ENCODE data around the gene CTTNBP2. TPM values are rescaled to one million over a fixed set of nuclear protein-coding genes. Genes with fewer than 3 reads are reported as not detected.

The CTTNBP2 gene
- total RNA-seq, 3 donors from 2014 or later (not counting 1 experiment from before 2014, with no cell fraction given), result 0.10 TPM; not detected in 2

DNA sequence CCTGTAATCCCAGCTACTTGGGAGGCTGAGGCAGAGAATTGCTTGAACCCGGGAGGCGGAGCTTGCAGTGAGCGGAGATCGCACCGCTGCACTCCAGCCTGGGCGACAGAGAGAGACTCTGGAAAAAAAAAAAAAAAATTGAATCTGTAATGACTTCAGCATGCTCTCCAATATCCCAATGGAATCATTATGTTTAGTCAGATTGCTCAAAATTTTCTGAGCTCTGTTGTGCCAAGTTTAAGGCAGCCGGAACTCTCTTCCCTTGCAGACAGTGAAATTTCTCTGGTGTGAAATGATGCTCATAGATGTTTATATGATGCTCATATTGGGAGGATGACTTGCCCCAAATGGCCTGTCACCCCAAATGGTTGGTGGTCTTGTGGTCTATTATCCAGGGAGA lies 180.9 kb downstream of the CTTNBP2 start:
- Mint-ChIP-seq H3K4me1 (no peaks in the 10 kb centered on the region), H3K27ac (no peak overlapping the region), H3K9me3 (peaks cover 12 to 22% of the 10 kb centered on the region in 2 donors), H3K27me3 (ENCODE audit: low read depth in 2 of 2) (no peaks in the 10 kb centered on the region), H3K36me3 (no peaks in the 10 kb centered on the region), H3K4me3 (no peak overlapping the region)
- no peak overlapping the region for H3K27ac ChIP-seq (ENCODE audit: low read length)
- H3K27me3 ChIP-seq (ENCODE audit: control insufficient read depth, insufficient read depth, low read length), result no peaks in the 10 kb centered on the region
- H3K4me1 ChIP-seq (ENCODE audit: control insufficient read depth, insufficient read depth, low read length), result no peaks in the 10 kb centered on the region
- intact Hi-C loops (cut with micrococcal nuclease), result no loop called here
- WGBS (ENCODE audit: insufficient coverage), result 90% methylated on average over 7 of the region's 7 CpGs
- DNase-seq (no peak), ATAC-seq (no peak)
- no peaks in the 10 kb centered on the region for H3K9me3 ChIP-seq (ENCODE audit: control insufficient read depth, insufficient read depth, low read length)
- TF ChIP-seq, protein P1, sequence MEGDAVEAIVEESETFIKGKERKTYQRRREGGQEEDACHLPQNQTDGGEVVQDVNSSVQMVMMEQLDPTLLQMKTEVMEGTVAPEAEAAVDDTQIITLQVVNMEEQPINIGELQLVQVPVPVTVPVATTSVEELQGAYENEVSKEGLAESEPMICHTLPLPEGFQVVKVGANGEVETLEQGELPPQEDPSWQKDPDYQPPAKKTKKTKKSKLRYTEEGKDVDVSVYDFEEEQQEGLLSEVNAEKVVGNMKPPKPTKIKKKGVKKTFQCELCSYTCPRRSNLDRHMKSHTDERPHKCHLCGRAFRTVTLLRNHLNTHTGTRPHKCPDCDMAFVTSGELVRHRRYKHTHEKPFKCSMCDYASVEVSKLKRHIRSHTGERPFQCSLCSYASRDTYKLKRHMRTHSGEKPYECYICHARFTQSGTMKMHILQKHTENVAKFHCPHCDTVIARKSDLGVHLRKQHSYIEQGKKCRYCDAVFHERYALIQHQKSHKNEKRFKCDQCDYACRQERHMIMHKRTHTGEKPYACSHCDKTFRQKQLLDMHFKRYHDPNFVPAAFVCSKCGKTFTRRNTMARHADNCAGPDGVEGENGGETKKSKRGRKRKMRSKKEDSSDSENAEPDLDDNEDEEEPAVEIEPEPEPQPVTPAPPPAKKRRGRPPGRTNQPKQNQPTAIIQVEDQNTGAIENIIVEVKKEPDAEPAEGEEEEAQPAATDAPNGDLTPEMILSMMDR (IDR thresholded peaks at IDR 0.05), result no peak
- no peak overlapping the region for H3K4me3 ChIP-seq (ENCODE audit: low read length)
- no peaks in the 10 kb centered on the region for H3K36me3 ChIP-seq (ENCODE audit: control insufficient read depth, insufficient read depth, low read length)

DNA sequence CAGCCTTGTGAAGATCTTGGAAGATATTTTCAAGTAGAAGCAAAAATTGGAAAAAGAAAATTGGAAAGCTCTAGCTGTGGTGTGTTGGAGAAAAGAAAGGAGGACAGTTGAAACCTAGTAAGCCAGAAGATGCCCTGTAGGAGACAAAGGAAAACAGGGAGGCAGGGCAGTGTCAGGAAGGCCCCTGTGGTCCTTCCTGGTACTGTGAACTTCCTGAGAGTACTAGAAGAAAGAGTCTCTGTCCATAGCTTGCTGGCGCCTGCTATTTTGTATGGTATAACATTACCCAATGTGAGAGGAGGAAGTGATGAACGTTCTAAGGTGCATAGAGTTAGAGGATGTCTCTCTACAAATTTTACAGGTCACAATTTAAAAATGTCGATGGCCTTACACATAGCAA lies 183.1 kb downstream of the CTTNBP2 start:
- peaks cover 11 to 21% of the 10 kb centered on the region in 2 donors for H3K9me3 Mint-ChIP-seq
- H3K27me3 Mint-ChIP-seq (ENCODE audit: low read depth in 2 of 2), result no peaks in the 10 kb centered on the region
- TF ChIP-seq, protein P1 (IDR thresholded peaks at IDR 0.05), result no peak
- Histone ChIP-seq H3K36me3 (ENCODE audit: control insufficient read depth, insufficient read depth, low read length) (no peaks in the 10 kb centered on the region), H3K9me3 (ENCODE audit: control insufficient read depth, insufficient read depth, low read length) (no peaks in the 10 kb centered on the region), H3K27me3 (ENCODE audit: control insufficient read depth, insufficient read depth, low read length) (no peaks in the 10 kb centered on the region), H3K4me3 (ENCODE audit: low read length) (no peak overlapping the region), H3K27ac (ENCODE audit: low read length) (no peak overlapping the region), H3K4me1 (ENCODE audit: control insufficient read depth, insufficient read depth, low read length) (no peaks in the 10 kb centered on the region)
- H3K27ac Mint-ChIP-seq, result no peak overlapping the region
- 100% methylated on average over 1 of the region's 3 CpGs for WGBS (ENCODE audit: insufficient coverage)
- intact Hi-C loops (cut with micrococcal nuclease), result no loop called here
- no peaks in the 10 kb centered on the region for H3K4me1 Mint-ChIP-seq
- no peaks in the 10 kb centered on the region for H3K36me3 Mint-ChIP-seq
- no peak for DNase-seq
- ATAC-seq, result no peak
- H3K4me3 Mint-ChIP-seq, result no peak overlapping the region

DNA sequence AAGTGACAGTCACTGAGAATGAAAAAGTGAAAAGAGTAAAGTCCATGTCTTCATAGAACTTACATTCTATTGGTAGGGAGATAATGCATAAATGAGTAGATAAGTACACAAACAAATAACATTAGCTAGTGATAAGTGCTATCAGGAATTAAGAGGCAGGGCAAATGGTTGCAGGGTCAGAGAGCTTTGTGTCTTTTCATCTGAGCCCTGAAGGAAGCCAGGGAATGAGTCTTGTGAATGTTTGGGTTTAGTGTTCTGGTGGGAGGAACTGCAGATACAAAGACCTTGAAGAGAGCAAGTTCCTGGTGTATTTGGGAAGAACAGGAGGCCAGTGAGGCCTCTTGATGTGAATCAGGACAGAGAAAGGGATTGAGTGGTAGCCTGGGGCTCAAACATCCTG lies 183.8 kb downstream of the CTTNBP2 start:
- Histone ChIP-seq H3K27ac (ENCODE audit: low read length) (no peak overlapping the region), H3K4me3 (ENCODE audit: low read length) (no peak overlapping the region), H3K4me1 (ENCODE audit: control insufficient read depth, insufficient read depth, low read length) (no peaks in the 10 kb centered on the region), H3K9me3 (ENCODE audit: control insufficient read depth, insufficient read depth, low read length) (no peaks in the 10 kb centered on the region), H3K27me3 (ENCODE audit: control insufficient read depth, insufficient read depth, low read length) (no peaks in the 10 kb centered on the region), H3K36me3 (ENCODE audit: control insufficient read depth, insufficient read depth, low read length) (no peaks in the 10 kb centered on the region)
- no peak for ATAC-seq
- Mint-ChIP-seq H3K27me3 (ENCODE audit: low read depth in 2 of 2) (no peaks in the 10 kb centered on the region), H3K36me3 (no peaks in the 10 kb centered on the region), H3K4me1 (no peaks in the 10 kb centered on the region), H3K9me3 (peaks cover 8 to 20% of the 10 kb centered on the region in 2 donors), H3K27ac (no peak overlapping the region), H3K4me3 (no peak overlapping the region)
- intact Hi-C loops (cut with micrococcal nuclease), result no loop called here
- TF ChIP-seq, protein P1 (IDR thresholded peaks at IDR 0.05), result no peak
- no peak for DNase-seq

DNA sequence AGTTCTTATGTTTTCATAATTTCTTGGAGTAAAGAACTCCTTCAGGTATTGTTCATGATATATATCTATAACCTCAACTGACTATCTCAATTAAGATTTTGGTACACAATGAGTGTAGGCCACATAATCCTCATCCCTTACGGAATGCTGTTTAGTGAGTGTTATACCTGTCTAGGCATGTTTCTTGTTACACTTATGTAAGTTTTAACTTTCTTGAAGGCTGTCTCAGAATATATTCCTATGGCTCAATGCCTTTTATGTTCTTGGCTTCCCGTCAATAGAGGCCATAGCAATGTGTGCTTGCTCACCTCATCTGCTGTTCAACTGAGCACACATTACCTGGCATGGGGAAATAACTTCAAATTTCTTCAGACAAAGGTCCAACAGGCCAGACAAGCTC lies 185.1 kb downstream of the CTTNBP2 start:
- no peak overlapping the region for H3K4me3 Mint-ChIP-seq

More for the DNA sequence above, 185.1 kb downstream of the CTTNBP2 start:
- H3K4me1 Mint-ChIP-seq, result no peaks in the 10 kb centered on the region
- Histone ChIP-seq H3K4me1 (ENCODE audit: control insufficient read depth, insufficient read depth, low read length) (no peaks in the 10 kb centered on the region), H3K4me3 (ENCODE audit: low read length) (no peak overlapping the region), H3K36me3 (ENCODE audit: control insufficient read depth, insufficient read depth, low read length) (no peaks in the 10 kb centered on the region), H3K27me3 (ENCODE audit: control insufficient read depth, insufficient read depth, low read length) (no peaks in the 10 kb centered on the region), H3K27ac (ENCODE audit: low read length) (no peak overlapping the region), H3K9me3 (ENCODE audit: control insufficient read depth, insufficient read depth, low read length) (no peaks in the 10 kb centered on the region)
- no peaks in the 10 kb centered on the region for H3K27me3 Mint-ChIP-seq (ENCODE audit: low read depth in 2 of 2)
- TF ChIP-seq, protein P1 (IDR thresholded peaks at IDR 0.05), result no peak
- ATAC-seq (no peak), DNase-seq (no peak)
- H3K36me3 Mint-ChIP-seq, result no peaks in the 10 kb centered on the region
- intact Hi-C loops (cut with micrococcal nuclease), result no loop called here
- 93% methylated on average over 2 of the region's 2 CpGs for WGBS (ENCODE audit: insufficient coverage)
- H3K9me3 Mint-ChIP-seq, result peaks cover 6 to 15% of the 10 kb centered on the region in 2 donors
- H3K27ac Mint-ChIP-seq, result no peak overlapping the region

Measured in natural killer cell (primary cell).